ENCODE measurements around the gene TEKT5. TPM values are rescaled to one million over a fixed set of nuclear protein-coding genes. Genes with fewer than 3 reads are reported as not detected.

Gene TEKT5
- total and polyA plus RNA-seq, 2 donors from 2014 or later = 0.57 TPM; not detected in 1

DNA sequence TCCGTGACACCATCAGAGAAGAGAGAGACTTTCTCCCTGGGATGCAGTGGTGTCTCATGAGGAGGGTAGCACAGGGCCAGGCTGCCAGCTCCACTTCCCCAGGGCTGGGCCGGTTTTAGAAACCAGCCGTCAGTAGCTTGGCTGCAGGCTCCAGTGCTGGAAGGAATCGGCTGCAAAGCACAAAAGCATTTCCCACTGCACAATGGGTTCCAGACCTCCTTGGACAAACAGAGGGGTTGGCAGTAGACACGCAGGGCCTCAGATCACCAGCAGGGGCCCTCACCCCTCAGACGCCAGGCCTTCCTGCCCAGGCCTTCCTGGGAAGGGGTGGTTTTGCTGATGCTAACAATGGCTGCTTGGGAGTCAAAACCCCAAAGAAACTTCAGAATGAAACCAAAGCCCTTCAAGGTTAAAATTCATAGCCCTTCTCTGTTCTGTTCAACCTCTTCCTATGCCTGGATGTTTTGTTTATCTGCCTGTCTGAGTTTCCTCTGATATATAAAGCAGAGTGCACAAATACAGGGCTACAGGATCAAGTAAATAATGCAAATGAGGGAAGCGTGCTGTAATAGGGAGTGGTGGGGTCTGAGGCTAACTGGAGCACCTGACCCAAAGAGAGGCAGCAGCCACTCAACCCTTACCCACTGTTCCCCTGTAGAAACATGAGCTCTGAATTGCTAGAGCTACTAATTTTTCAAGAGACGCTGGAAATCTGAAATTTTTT lies 26.2 kb downstream of the TEKT5 start:
- Histone ChIP-seq H3K4me3 (ENCODE audit: low read length in 3 of 3) (no peak overlapping the region), H3K9ac (ENCODE audit: low read length in 3 of 3) (no peak overlapping the region), H3K36me3 (ENCODE audit: control insufficient read depth in 2 of 3, insufficient read depth in 3 of 3, low read length in 3 of 3) (no peaks in the 10 kb centered on the region), H3K4me1 (ENCODE audit: control insufficient read depth in 2 of 3, insufficient read depth in 2 of 3, low read depth in 1 of 3, low read length in 3 of 3) (no peaks in the 10 kb centered on the region), H3K27me3 (ENCODE audit: control insufficient read depth, insufficient read depth, low read length) (no peaks in the 10 kb centered on the region), H3K9me3 (ENCODE audit: control insufficient read depth in 2 of 3, insufficient read depth in 1 of 3, low read length in 3 of 3) (no peaks in the 10 kb centered on the region), H3K27ac (ENCODE audit: low read depth in 2 of 2, low read length in 2 of 2) (no peak overlapping the region)
- no peak for TF ChIP-seq CTCF (IDR thresholded peaks at IDR 0.05; ENCODE audit: borderline replicate concordance, extremely low read depth, insufficient read depth)
- FAIRE-seq (no peak), DNase-seq (no peak)
- intact Hi-C loops (cut with DNase I) = no loop called here

DNA sequence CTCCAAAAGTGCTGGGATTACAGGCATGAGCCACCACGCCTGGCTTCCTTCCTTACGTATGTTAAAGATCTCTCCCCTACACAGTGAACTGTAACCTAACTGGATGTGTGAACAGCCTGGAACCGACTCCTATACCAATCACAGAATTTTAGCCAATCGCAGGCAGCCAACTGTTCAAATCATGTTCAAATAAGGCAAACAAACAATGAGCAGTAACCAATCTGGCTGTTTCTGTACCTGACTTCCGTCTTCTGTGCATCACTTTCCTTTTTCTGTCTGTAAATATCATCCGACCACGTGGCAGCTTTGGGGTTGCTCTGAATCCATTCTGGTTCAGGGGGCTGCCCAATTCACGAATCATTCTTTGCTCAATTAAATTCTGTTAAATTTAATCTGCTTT lies 27.5 kb downstream of the TEKT5 start:
- H3K27me3 ChIP-seq (ENCODE audit: control insufficient read depth, insufficient read depth, low read length) = no peaks in the 10 kb centered on the region
- intact Hi-C loops (cut with DNase I) = no loop called here

GRCh38 chr16:10666291-10666690 lies 28.4 kb downstream of the TEKT5 start:
- no peaks in the 10 kb centered on the region for H3K9me3 ChIP-seq (ENCODE audit: control insufficient read depth in 2 of 3, insufficient read depth in 1 of 3, low read length in 3 of 3)
- no peaks in the 10 kb centered on the region for H3K36me3 ChIP-seq (ENCODE audit: control insufficient read depth in 2 of 3, insufficient read depth in 3 of 3, low read length in 3 of 3)
- no peak overlapping the region for H3K4me3 ChIP-seq (ENCODE audit: low read length in 3 of 3)
- no peak overlapping the region for H3K27ac ChIP-seq (ENCODE audit: low read depth in 2 of 2, low read length in 2 of 2)
- no peak for TF ChIP-seq CTCF (IDR thresholded peaks at IDR 0.05; ENCODE audit: borderline replicate concordance, extremely low read depth, insufficient read depth)
- no peaks in the 10 kb centered on the region for H3K27me3 ChIP-seq (ENCODE audit: control insufficient read depth, insufficient read depth, low read length)
- no peaks in the 10 kb centered on the region for H3K4me1 ChIP-seq (ENCODE audit: control insufficient read depth in 2 of 3, insufficient read depth in 2 of 3, low read depth in 1 of 3, low read length in 3 of 3)
- FAIRE-seq (no peak), DNase-seq (no peak)
- no peak overlapping the region for H3K9ac ChIP-seq (ENCODE audit: low read length in 3 of 3)
- intact Hi-C loops (cut with DNase I) = no loop called here

More for the DNA sequence above, 27.5 kb downstream of the TEKT5 start:
- Histone ChIP-seq H3K36me3 (ENCODE audit: control insufficient read depth in 2 of 3, insufficient read depth in 3 of 3, low read length in 3 of 3) (no peaks in the 10 kb centered on the region), H3K27ac (ENCODE audit: low read depth in 2 of 2, low read length in 2 of 2) (no peak overlapping the region), H3K4me3 (ENCODE audit: low read length in 3 of 3) (no peak overlapping the region), H3K9ac (ENCODE audit: low read length in 3 of 3) (no peak overlapping the region), H3K4me1 (ENCODE audit: control insufficient read depth in 2 of 3, insufficient read depth in 2 of 3, low read depth in 1 of 3, low read length in 3 of 3) (no peaks in the 10 kb centered on the region), H3K9me3 (ENCODE audit: control insufficient read depth in 2 of 3, insufficient read depth in 1 of 3, low read length in 3 of 3) (no peaks in the 10 kb centered on the region)
- FAIRE-seq (no peak), DNase-seq (no peak)
- TF ChIP-seq CTCF (IDR thresholded peaks at IDR 0.05; ENCODE audit: borderline replicate concordance, extremely low read depth, insufficient read depth) = no peak

GRCh38 chr16:10665166-10665565 lies 29.6 kb downstream of the TEKT5 start:
- DNase-seq = no peak
- no peak for FAIRE-seq
- no peak for TF ChIP-seq CTCF (IDR thresholded peaks at IDR 0.05; ENCODE audit: borderline replicate concordance, extremely low read depth, insufficient read depth)

More at GRCh38 chr16:10665166-10665565, 29.6 kb downstream of the TEKT5 start:
- Histone ChIP-seq H3K27me3 (ENCODE audit: control insufficient read depth, insufficient read depth, low read length) (no peaks in the 10 kb centered on the region), H3K27ac (ENCODE audit: low read depth in 2 of 2, low read length in 2 of 2) (no peak overlapping the region), H3K36me3 (ENCODE audit: control insufficient read depth in 2 of 3, insufficient read depth in 3 of 3, low read length in 3 of 3) (no peaks in the 10 kb centered on the region), H3K4me1 (ENCODE audit: control insufficient read depth in 2 of 3, insufficient read depth in 2 of 3, low read depth in 1 of 3, low read length in 3 of 3) (no peaks in the 10 kb centered on the region), H3K9me3 (ENCODE audit: control insufficient read depth in 2 of 3, insufficient read depth in 1 of 3, low read length in 3 of 3) (no peaks in the 10 kb centered on the region), H3K9ac (ENCODE audit: low read length in 3 of 3) (no peak overlapping the region), H3K4me3 (ENCODE audit: low read length in 3 of 3) (no peak overlapping the region)
- intact Hi-C loops (cut with DNase I) = no loop called here

Data from kidney (tissue), 14 donors.